ENCODE data around the gene MYRFL.
"Not testable (repeated sequence)": the region's sequence is repeated elsewhere in the genome, so short reads cannot be mapped to it uniquely, and the experiment has no call there.

The MYRFL gene

DNA sequence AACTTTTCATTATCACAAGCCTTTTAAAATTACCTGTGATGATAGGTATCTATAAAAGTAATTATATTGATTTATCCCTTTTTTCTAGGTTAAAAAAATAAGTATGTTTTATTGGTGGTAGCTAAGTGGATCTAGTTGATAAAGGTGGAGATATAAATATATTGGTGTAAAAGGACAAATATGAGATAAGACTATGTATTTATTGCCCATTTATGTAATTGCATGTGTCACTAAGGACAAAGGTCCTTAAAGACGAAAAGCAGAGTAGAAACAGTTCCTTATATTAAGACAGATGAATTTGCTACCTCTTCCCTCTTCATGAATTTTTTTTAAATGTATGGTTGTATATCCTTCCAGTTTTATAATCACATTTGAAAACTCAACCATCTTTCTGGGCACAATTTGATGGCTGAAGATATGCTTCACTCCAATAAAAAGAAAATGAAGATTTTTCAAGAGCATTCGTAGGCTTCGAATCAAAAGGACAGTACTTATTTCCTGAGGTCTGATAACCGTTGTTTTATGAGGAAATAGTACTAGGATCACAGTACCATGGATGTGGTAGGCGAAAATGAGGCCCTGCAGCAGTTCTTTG lies at the start of gene MYRFL:
TSS of gene MYRFL (plus strand) at position 262 of the 595 bp plus-strand sequence. CDS start at position 553, 291 bp downstream.
- no peak for DNase-seq

DNA sequence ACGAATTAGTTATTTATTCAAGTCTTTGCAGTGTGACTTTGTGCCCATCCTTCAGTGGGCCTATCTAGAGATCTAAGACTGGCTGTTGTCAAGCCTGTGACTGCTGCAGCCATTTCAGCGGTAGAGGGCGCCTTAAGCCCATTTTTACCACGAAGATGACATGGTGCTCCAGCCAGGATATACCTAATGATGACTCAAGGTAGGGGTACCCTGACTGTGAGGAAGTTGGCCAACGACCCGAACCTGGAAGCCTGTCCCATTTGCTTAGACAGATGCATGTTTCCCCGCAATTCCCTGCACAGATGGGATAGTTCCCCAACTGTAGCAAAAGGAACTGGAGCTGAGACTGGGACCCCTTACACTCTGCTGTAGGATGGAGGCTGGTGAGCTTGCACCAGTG lies 45.1 kb upstream of the MYRFL start:
- no peak for DNase-seq

GRCh38 chr12:69783365-69783764 lies 41.7 kb upstream of the MYRFL start:
- no peak for DNase-seq

GRCh38 chr12:69789351-69789750 lies 35.7 kb upstream of the MYRFL start:
- no peak for DNase-seq

GRCh38 chr12:69792533-69792932 lies 32.5 kb upstream of the MYRFL start:
- DNase-seq = no peak

DNA sequence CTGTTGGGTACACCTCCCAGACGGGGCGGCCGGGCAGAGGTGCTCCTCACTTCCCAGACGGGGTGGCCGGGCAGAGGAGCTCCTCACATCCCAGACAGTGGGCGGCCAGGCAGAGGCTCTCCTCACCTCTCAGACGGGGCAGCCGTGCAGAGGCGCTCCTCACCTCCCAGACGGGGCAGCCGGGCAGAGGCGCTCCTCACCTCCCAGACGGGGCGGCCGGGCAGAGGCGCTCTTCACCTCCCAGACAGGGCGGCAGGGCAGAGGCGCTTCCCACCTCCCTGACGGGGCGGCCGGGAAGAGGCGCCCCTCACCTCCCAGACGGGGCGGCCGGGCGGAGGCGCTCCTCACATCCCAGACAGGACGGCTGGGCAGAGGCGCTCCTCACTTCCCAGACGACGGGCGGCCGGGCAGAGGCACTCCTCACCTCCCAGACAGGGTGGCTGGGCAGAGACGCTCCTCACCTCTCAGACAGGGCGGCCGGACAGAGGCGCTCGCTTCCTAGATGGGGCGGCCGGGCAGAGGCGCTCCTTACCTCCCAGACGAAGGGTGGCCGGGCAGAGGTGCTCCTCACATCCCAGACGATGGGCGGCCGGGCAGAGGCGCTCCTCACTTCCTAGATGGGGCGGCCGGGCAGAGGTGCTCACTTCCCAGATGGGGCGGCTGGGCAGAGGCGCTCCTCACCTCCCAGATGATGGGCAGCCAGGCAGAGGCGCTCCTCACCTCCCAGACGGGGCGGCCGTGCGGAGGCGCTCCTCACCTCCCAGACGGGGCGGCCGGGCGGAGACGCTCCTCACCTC lies 17.7 kb upstream of the MYRFL start:
- not testable (repeated sequence) for DNase-seq

DNA sequence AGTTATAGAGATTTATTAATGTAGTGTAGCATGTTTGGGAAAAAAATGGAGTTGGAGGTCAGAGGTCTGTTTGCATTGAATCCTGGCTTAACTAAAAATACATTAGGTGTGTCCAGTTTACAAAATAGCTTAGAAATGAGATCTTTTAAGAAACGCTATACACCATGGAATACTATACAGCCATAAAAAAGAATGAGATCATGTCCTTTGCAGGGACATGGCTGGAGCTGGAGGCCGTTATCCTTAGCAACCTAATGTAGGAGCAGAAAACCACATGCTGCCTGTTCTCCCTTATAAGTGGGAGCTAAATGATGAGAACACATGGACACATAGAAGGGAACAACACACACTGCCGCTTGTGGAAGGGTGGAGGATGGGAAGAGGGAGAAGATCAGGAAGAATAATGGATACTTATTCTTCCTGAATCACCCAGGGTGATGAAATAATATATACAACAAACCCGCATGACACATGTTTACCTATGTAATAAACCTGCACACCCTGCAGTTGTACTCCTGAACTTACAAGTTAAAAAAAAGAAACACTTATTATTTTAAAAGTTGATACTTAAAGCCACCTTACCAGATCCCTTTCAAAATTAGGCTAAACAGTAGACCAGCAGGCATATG lies 14.0 kb upstream of the MYRFL start:
- DNase-seq = no peak

GRCh38 chr12:69816082-69816481 lies 8.9 kb upstream of the MYRFL start:
- DNase-seq = no peak

- DNase-seq = no peak
Observed at GRCh38 chr12:69821032-69821455, 4.0 kb upstream of the MYRFL start.

- DNase-seq = peak; percentile 53
Observed at GRCh38 chr12:69821456-69822159, 3.4 kb upstream of the MYRFL start.

GRCh38 chr12:69822201-69822860 lies 2.7 kb upstream of the MYRFL start:
- no peak for DNase-seq

GRCh38 chr12:69824028-69824427 lies 999 bp upstream of the MYRFL start:
- DNase-seq = no peak

- DNase-seq = no peak
Observed at GRCh38 chr12:69828897-69829296, 3.9 kb downstream of the MYRFL start.

DNA sequence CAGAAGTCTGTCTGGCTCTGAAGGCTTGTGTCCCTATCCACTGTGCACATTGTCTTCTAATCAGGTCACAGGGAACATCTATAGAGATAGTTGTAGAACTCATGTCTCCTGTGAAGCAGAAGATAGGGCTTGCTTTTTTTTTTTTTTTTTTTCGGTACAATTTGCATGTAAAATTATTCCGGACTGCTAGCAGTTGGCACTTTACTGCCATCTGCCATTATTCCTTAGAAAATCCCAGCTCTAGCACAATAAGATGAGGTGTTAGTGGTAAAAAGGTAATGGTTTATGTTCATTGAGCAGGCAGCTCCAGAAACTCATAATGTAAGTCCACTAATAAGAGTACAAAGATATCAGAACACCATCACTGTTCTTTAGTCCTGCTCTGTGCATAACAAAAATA lies 8.7 kb downstream of the MYRFL start:
- DNase-seq = no peak

DNA sequence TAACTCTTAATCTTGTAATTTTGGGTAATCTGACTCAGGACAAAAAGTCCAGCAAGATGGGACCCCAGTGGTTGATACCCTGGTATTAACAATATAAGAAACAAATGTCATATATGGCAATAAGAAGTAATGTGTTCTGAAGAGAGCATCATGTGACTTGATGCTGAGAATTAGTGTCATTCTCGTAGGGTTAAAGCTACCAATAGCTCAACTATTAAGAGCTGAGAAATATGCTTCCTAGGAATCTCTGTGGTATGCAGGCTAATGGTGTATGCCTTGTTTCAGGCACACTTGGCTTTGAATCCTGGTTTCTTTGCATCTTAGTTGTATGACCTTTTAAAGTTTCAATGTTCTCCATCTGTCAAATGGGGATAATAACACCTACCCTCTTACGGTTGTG lies 9.1 kb downstream of the MYRFL start:
- DNase-seq = no peak

DNA sequence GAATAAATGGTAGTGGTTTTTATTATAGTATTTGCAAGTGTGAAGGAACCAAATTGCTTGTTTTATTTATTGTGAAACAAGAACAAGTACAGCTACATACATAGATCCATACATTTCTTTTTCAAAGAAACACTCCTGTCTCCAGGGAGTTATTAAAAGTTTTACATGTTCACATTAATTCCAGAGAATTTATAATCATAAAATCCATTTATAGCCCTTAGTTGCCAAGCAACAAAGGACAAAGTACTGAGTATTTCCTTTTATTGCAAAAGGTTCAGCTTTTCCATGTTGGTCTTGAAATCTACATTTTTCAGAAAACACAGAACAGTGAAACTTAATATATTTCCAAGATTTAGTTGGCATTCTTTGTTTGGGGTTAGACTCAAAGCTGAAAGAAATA lies 9.5 kb downstream of the MYRFL start:
- no peak for DNase-seq

DNA sequence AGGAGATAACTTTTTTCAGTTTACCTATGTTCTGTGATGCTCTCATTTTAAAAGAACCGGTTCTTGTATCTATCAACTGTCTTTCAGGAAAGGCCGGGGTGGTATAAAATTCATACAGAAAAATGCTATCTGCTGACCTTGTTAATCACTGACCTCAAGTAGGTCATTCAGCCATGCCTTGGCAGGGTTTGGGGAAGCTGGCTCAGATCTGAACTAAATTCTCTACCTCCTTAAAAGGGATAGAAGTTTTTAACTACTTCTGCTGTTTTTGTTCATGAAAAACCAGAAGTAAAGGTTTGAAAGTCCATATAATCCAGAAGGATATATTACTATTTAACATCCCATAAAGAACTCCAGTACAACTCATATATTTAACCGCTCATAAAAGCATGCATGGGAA lies 10.1 kb downstream of the MYRFL start:
- no peak for DNase-seq

DNA sequence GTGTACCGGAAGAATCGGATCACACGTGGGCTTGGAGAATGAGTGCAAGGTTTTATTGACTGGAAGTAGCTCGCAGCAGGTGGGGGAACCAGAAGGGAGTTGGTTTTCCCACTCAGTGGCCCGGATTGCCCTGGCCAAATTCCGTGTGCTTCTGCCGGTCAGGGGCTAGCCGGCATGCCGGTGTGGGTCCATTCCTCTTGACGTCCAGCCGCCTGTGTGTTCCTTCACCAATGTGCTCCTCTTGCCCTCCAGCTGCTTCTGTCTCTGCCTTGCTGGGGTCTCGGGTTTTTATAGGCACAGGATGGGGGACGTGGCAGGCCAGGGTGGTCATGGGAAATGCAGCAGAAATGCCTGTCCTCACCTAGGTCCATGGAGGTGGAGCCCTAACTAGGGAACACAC lies 11.0 kb downstream of the MYRFL start:
- no peak for DNase-seq

DNA sequence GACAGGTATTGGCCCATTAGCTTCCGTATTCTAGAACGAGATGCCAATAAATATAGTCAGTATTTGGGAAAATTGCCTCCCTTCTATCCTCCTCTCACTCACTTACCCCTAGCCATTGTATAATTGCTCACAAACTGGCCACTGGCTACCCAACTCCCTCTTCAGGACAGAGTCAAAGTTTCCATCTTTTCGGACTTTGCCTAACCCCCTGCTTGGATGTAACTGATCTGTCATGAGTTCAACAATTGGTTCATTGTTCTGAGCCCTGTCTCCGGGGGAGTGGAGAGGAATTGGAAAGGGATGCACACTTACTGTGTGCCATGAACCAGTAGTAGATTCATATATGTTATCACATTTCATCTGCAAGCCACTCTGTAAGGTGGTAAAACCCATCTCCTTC lies 12.2 kb downstream of the MYRFL start:
- DNase-seq = no peak

DNA sequence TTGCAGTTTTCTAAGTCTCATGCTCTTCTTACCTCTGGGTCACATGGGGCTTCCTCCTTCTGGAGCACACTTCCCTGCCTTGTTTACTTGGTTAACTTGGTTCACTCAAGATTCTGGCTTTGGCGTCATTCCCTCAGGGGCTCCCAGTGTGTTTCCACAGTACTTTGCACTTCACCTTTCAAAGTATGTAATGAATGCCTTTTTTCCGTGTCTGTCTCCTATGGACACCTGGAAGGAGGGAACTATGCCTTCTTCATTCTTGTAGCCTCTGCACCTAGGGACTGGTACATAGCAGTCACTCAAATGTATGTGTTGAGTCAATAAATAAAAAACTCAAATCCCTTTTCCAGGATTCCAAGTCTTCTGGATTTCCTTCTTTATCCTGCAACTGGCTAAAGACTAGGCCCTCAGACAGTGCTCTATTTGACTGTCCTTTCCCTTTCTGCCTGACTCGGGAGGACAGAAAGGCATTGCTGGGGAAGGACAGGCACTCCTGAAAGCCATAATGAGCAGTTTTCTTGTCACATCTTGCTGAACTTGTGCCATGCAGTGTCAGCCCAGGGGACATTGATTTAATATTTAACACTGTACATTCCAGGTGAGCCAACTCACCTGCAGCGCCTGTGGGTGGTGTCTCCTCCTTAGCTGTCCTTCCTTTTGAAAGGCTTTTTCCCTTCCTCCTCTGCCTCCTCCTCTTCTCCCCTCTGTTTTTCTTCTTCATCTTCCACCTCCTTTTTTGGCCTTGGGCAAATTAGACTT lies 12.8 kb downstream of the MYRFL start:
- no peak for DNase-seq

DNA sequence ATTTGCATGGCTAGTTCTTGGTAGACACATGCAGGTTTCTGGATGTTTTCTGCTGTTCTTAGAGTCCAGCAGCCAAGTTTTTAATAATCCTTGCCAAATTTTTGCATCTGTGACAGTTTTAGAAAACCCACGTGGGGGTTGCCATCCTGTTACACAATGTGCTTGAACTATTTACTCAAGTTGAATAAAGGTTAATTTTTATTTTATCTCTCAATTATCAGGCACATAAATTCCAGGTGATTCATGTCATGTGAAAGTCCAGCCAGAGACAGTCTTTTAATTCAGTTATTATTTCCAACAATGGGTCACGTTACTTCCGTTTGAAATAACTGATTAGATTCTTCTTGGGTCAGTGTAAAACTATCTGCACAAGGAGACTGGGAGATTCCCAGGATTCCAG lies 15.7 kb downstream of the MYRFL start:
- peak; percentile 42 for DNase-seq

DNA sequence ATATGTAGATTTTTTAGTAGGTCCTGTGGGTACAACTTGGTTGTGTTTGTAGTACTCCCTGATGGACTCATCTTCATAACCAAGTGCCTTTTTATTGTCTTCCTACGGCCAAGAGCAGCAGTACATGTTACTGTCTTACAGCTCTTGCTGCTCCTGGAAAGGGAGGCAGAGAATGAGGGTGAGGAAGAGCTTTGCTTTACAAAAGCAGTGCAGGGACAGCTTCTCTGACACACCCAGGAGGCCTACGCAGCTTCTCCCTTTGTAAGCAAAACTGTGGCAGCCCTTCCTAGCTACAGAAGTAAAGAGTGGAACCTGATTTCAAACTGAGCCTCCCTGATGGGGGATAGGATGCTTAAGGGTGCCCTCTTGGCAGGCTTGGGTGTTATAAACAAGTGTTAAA lies 18.6 kb downstream of the MYRFL start:
- DNase-seq = no peak
